Naive B cell (primary cell): ENCODE data around the gene GPRIN2. TPM values are rescaled to one million over a fixed set of nuclear protein-coding genes. Genes with fewer than 3 reads are reported as not detected.

ENCODE experiments used
- polyA plus RNA-seq, 6 donors: library from polyadenylated mRNA; unstranded; fragments of 300-500 nt; fragmentation: Illumina TruSeq; gene quantifications; one replicate each; pipeline ENCODE4 v1.2.3, GENCODE V29; 2021; ENCODE audit warnings: low read depth in 6 of 6

The GPRIN2 gene
- polyA plus RNA-seq, 6 donors from 2014 or later, result not detected

Other genes with a start within 250 kb of the GPRIN2 start
- not detected for gene ANXA8L1, start 180.9 kb downstream of the GPRIN2 start, polyA plus RNA-seq
- gene NPY4R, start 90.7 kb downstream of the GPRIN2 start, polyA plus RNA-seq, result not detected
- gene SYT15, start 22.5 kb upstream of the GPRIN2 start, polyA plus RNA-seq, result under 1 TPM in 4 of 6 donors, not detected in 2; 0.06 to 0.36 (median 0.07) TPM